HCT116 (cell line): ENCODE measurements around the gene RASIP1. TPM values are rescaled to one million over a fixed set of nuclear protein-coding genes. Genes with fewer than 3 reads are reported as not detected.

ENCODE experiments used
- ATAC-seq: fragments of 200-7000 bp; cut with Tn5 transposase; 2 replicates; pipeline ENCODE4 v1.9.1; 2020; ENCODE audit warnings: mild to moderate bottlenecking, moderate library complexity
- BruUV-seq: library from RNA; stranded (reverse); fragments of 400-500 nt; replicated peaks from 2 replicates; lab custom pipeline; 2021; lab: Mats Ljungman, UMichigan
- CTCF ChIA-PET: fragments of 300-600 bp; sonication (Branson Sonifier 250); formaldehyde crosslinking; loops from one replicate; lab custom pipeline; 2021; ENCODE audit warnings: antibody characterized with exemption; lab: Charles Lee
- POLR2A ChIA-PET: fragments of 300-600, 350-600 bp; sonication (Branson Sonifier 250); formaldehyde crosslinking; loops from one replicate; lab custom pipeline; 2021; ENCODE audit warnings: antibody characterized with exemption; lab: Charles Lee
- RAD21 ChIA-PET, 2 experiments: fragments of 300-600 bp; sonication (Branson Sonifier 250); formaldehyde crosslinking; loops; one replicate each; lab custom pipeline; 2023; ENCODE audit warnings: low total read pairs in 2 of 2; ENCODE audit not compliant: uncharacterized antibody in 2 of 2, unreplicated experiment in 2 of 2, low non-redundant PET in 1 of 2; lab: Charles Lee
- DNase-seq: peaks from one replicate; pipeline ENCODE4 v3.0.0-alpha.2; 2010; ENCODE audit warnings: low read depth, low spot score
- H2AFZ ChIP-seq: fragments of 200-600 bp; shearing (Covaris generic), sonication (generic); 2 replicates; pipeline ENCODE4 v1.6.1; 2017; ENCODE audit warnings: low read depth, mixed run types, mixed read lengths, antibody characterized with exemption, low read length; ENCODE audit not compliant: poor library complexity, severe bottlenecking
- H3K27ac ChIP-seq: 2 replicates; pipeline ENCODE4 v1.5.1; 2012; ENCODE audit warnings: low read depth, low read length
- H3K27me3 ChIP-seq: fragments of 200-600 bp; sonication (generic); 2 replicates; pipeline ENCODE4 v1.6.1; 2016; ENCODE audit warnings: mixed run types, low read length, mixed read lengths; ENCODE audit not compliant: insufficient read depth
- H3K36me3 ChIP-seq, 2 experiments: fragments of 200-500 bp in 1 of 2; fragments of 200-600 bp in 1 of 2; sonication (Bioruptor generic) in 1 of 2; sonication (generic) in 1 of 2; 2 replicates each; pipeline versions ENCODE4 v1.5.1 to v1.6.1; 2014 to 2016; ENCODE audit warnings: low read length in 2 of 2, inconsistent platforms in 1 of 2, mixed read lengths in 1 of 2, mixed run types in 1 of 2; ENCODE audit not compliant: insufficient read depth in 2 of 2, control insufficient read depth in 1 of 2
- H3K4me1 ChIP-seq, 2 experiments: fragments of 200-600 bp in 1 of 2; sonication (generic) in 1 of 2; 2 replicates each; pipeline versions ENCODE4 v1.5.1 to v1.6.1; 2012 to 2017; ENCODE audit warnings: low read length in 2 of 2, inconsistent platforms in 1 of 2, mild to moderate bottlenecking in 1 of 2, mixed read lengths in 1 of 2, mixed run types in 1 of 2, moderate library complexity in 1 of 2; ENCODE audit not compliant: insufficient read depth in 2 of 2, control insufficient read depth in 1 of 2
- H3K4me2 ChIP-seq: fragments of 200-600 bp; sonication (generic); 2 replicates; pipeline ENCODE4 v1.6.1; 2017; ENCODE audit warnings: mixed run types, low read length, mixed read lengths
- H3K4me3 ChIP-seq, 2 experiments: fragments of 200-600 bp in 1 of 2; sonication (generic) in 1 of 2; replicated peaks in 1 of 2; 2 replicates each; pipeline ENCODE4 v1.5.1; 2011 to 2016; ENCODE audit warnings: low read length in 2 of 2, control low read depth in 1 of 2, low read depth in 1 of 2, mild to moderate bottlenecking in 1 of 2, mixed read lengths in 1 of 2, mixed run types in 1 of 2
- H3K79me2 ChIP-seq: fragments of 200-600 bp; sonication (generic); 2 replicates; pipeline ENCODE4 v1.6.1; 2017; ENCODE audit warnings: mild to moderate bottlenecking, mixed run types, low read length, moderate library complexity, mixed read lengths; ENCODE audit not compliant: insufficient read depth
- H3K9ac ChIP-seq: fragments of 200-600 bp; sonication (generic); 2 replicates; pipeline ENCODE4 v1.6.1; 2016; ENCODE audit warnings: low read length, mixed read lengths
- H3K9me2 ChIP-seq: fragments of 200-600 bp; sonication (generic), shearing (Covaris generic); 2 replicates; pipeline ENCODE4 v1.6.1; 2017; ENCODE audit warnings: mixed run types, mild to moderate bottlenecking, moderate library complexity; ENCODE audit not compliant: insufficient read depth
- H3K9me3 ChIP-seq, 2 experiments: fragments of 200-500 bp in 1 of 2; fragments of 200-600 bp in 1 of 2; sonication (Bioruptor generic) in 1 of 2; sonication (generic) in 1 of 2; 2 replicates each; pipeline ENCODE4 v1.6.1; 2014 to 2017; ENCODE audit warnings: low read length in 2 of 2, mixed read lengths in 2 of 2, inconsistent platforms in 1 of 2, low read depth in 1 of 2, mild to moderate bottlenecking in 1 of 2, mixed run types in 1 of 2, moderate library complexity in 1 of 2; ENCODE audit not compliant: control insufficient read depth in 1 of 2, insufficient read depth in 1 of 2
- H4K20me1 ChIP-seq: fragments of 200-600 bp; sonication (generic), shearing (Covaris generic); 2 replicates; pipeline ENCODE4 v1.6.1; 2017; ENCODE audit warnings: mixed run types, mild to moderate bottlenecking, moderate library complexity; ENCODE audit not compliant: insufficient read depth
- CBX3 ChIP-seq: IDR thresholded peaks from 2 replicates; pipeline ENCODE4 v1.6.1; 2012; ENCODE audit warnings: low read depth
- CEBPB ChIP-seq: IDR thresholded peaks from 2 replicates; pipeline ENCODE4 v1.6.1; 2012; ENCODE audit warnings: low read depth
- ELF1 ChIP-seq: IDR thresholded peaks from 2 replicates; pipeline ENCODE4 v1.6.1; 2012; ENCODE audit warnings: low read depth, borderline replicate concordance
- JUND ChIP-seq: IDR thresholded peaks from 2 replicates; pipeline ENCODE4 v1.6.1; 2012
- POLR2A ChIP-seq: IDR thresholded peaks from 2 replicates; pipeline ENCODE4 v1.7.0; 2011; ENCODE audit warnings: borderline replicate concordance; ENCODE audit not compliant: insufficient read depth, insufficient read length; ENCODE audit errors: extremely low read depth
- POLR2AphosphoS5 ChIP-seq: IDR thresholded peaks from 2 replicates; pipeline ENCODE4 v1.6.1; 2011; ENCODE audit warnings: mild to moderate bottlenecking, low read depth, low read length, moderate library complexity
- RAD21 ChIP-seq: IDR thresholded peaks from 2 replicates; pipeline ENCODE4 v1.6.1; 2012; ENCODE audit warnings: low read depth, mild to moderate bottlenecking
- SP1 ChIP-seq: IDR thresholded peaks from 2 replicates; pipeline ENCODE4 v1.6.1; 2012; ENCODE audit warnings: low read depth
- YY1 ChIP-seq: IDR thresholded peaks from 2 replicates; pipeline ENCODE4 v1.6.1; 2011; ENCODE audit warnings: low read length, low read depth, moderate library complexity, mild to moderate bottlenecking; ENCODE audit not compliant: insufficient replicate concordance; ENCODE audit errors: extremely low read depth
- ZFX ChIP-seq: fragments of 450-650 bp; IDR thresholded peaks from 2 replicates; pipeline ENCODE4 v1.6.1; 2017
- ZNF274 ChIP-seq: fragments of 200-500 bp; sonication (Bioruptor generic); IDR thresholded peaks from 2 replicates; pipeline ENCODE4 v1.6.1; 2014; ENCODE audit warnings: mild to moderate bottlenecking, low read depth, low read length, inconsistent platforms
- intact Hi-C: fragments of 100-400 bp; cut with micrococcal nuclease; formaldehyde crosslinking; loops from 2 replicates; pipeline ENCODE4 v1.10.0; 2022
- total RNA-seq: library from RNA; stranded (reverse); gene quantifications from one replicate; pipeline ENCODE4 v1.2.1, GENCODE V29; 2021; ENCODE audit not compliant: unreplicated experiment
- TF ChIP-seq, protein P1 (sequence below): IDR thresholded peaks from 2 replicates; pipeline ENCODE4 v1.6.1; 2011; ENCODE audit warnings: mild to moderate bottlenecking, low read length, moderate library complexity; ENCODE audit not compliant: insufficient replicate concordance; ENCODE audit errors: extremely low read depth
- TF ChIP-seq, protein P2 (sequence below): IDR thresholded peaks from 2 replicates; pipeline ENCODE4 v1.6.1; 2012

The RASIP1 gene
- total RNA-seq, 1 experiment from 2014 or later: 1.9 TPM

DNA sequence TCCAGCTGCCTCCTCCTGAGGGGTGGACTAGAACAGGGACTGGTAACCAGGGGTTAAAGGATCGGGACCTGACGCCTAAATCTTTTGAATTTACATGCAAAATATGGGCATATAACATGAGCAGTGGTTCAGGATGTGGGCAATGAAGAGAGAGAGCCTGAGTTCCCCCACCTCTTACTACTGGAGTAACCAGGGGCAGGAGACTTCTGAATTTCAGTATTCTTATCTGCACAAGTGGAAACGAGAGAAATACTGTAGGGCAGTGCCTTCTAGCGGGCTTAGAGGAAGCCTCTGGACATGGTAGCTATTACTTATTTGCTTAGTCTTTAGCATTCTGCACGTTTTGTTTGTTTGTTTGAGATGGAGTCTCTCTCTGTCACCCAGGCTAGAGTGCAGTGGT lies 44.1 kb upstream of the RASIP1 start:
- POLR2A ChIA-PET: no interaction called here
- no peak overlapping the region for H3K4me2 ChIP-seq
- no peaks in the 10 kb centered on the region for H3K79me2 ChIP-seq
- H3K4me3 ChIP-seq: no peak overlapping the region
- no peaks in the 10 kb centered on the region for H3K9me3 ChIP-seq
- no peak for DNase-seq
- BruUV-seq: no TSS peak
- intact Hi-C loops: no loop called here
- H3K27ac ChIP-seq: no peak overlapping the region
- no peaks in the 10 kb centered on the region for H3K36me3 ChIP-seq
- H3K9ac ChIP-seq: no peak overlapping the region
- no peaks in the 10 kb centered on the region for H3K27me3 ChIP-seq
- no peak for ATAC-seq
- TF ChIP-seq POLR2A (no peak), YY1 (no peak), ELF1 (no peak), JUND (no peak), CEBPB (no peak), CBX3 (no peak), ZNF274 (no peak), POLR2AphosphoS5 (no peak), RAD21 (no peak), ZFX (no peak), SP1 (no peak)
- TF ChIP-seq, protein P1, sequence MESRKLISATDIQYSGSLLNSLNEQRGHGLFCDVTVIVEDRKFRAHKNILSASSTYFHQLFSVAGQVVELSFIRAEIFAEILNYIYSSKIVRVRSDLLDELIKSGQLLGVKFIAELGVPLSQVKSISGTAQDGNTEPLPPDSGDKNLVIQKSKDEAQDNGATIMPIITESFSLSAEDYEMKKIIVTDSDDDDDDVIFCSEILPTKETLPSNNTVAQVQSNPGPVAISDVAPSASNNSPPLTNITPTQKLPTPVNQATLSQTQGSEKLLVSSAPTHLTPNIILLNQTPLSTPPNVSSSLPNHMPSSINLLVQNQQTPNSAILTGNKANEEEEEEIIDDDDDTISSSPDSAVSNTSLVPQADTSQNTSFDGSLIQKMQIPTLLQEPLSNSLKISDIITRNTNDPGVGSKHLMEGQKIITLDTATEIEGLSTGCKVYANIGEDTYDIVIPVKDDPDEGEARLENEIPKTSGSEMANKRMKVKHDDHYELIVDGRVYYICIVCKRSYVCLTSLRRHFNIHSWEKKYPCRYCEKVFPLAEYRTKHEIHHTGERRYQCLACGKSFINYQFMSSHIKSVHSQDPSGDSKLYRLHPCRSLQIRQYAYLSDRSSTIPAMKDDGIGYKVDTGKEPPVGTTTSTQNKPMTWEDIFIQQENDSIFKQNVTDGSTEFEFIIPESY: no peak
- TF ChIP-seq, protein P2, sequence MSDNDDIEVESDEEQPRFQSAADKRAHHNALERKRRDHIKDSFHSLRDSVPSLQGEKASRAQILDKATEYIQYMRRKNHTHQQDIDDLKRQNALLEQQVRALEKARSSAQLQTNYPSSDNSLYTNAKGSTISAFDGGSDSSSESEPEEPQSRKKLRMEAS: no peak
- H4K20me1 ChIP-seq: no peaks in the 10 kb centered on the region
- H3K9me2 ChIP-seq: no peaks in the 10 kb centered on the region
- no peak overlapping the region for H2AFZ ChIP-seq
- RAD21 ChIA-PET: no interaction called here
- peaks cover 22 to 34% of the 10 kb centered on the region in 2 experiments; a peak in 3 of 4 replicates for H3K4me1 ChIP-seq
- CTCF ChIA-PET: interaction anchor here (1.2 kb wide), 1 partner anchor 209 kb away, joined by 3 read pairs; the partner anchor contains the start of genes GYS1 and RUVBL2
